Choroid plexus epithelial cell (primary cell): ENCODE data around the gene FRMD7.

Experiments used
- DNase-seq: peaks from one replicate; pipeline ENCODE4 v3.0.0-alpha.2; 2010; ENCODE audit warnings: low read depth
- H3K4me3 ChIP-seq: 2 replicates; pipeline ENCODE4 v1.5.1; 2011; ENCODE audit warnings: low read depth, mild to moderate bottlenecking, control low read depth, low read length, moderate library complexity
- TF ChIP-seq, protein P1 (sequence below): conservative IDR thresholded peaks from 2 replicates; pipeline ENCODE4 v1.5.1; 2011; ENCODE audit warnings: low read depth, mild to moderate bottlenecking, control low read depth, inconsistent platforms, low read length, moderate library complexity

The FRMD7 gene

DNA sequence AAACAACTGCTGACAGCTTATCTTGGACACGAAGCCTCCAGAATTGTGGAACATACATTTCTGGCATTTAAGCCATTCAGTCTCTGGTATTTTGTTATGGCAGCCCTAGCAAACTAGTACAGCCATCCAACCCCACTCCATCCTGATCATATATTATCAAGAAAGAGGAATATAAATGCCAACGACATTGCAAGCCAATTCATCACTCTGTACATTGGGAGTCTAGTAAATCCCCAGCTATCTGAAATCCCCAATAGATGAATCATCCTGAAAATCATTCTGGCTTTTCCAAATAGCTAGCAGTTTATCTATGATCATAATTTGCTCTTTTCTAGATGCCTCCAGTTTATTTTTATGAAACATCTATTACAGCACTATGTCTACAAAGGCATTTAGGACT lies 41.1 kb downstream of the FRMD7 start:
- TF ChIP-seq, protein P1, sequence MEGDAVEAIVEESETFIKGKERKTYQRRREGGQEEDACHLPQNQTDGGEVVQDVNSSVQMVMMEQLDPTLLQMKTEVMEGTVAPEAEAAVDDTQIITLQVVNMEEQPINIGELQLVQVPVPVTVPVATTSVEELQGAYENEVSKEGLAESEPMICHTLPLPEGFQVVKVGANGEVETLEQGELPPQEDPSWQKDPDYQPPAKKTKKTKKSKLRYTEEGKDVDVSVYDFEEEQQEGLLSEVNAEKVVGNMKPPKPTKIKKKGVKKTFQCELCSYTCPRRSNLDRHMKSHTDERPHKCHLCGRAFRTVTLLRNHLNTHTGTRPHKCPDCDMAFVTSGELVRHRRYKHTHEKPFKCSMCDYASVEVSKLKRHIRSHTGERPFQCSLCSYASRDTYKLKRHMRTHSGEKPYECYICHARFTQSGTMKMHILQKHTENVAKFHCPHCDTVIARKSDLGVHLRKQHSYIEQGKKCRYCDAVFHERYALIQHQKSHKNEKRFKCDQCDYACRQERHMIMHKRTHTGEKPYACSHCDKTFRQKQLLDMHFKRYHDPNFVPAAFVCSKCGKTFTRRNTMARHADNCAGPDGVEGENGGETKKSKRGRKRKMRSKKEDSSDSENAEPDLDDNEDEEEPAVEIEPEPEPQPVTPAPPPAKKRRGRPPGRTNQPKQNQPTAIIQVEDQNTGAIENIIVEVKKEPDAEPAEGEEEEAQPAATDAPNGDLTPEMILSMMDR: no peak
- peak; percentile 13 for DNase-seq
- no peak overlapping the region for H3K4me3 ChIP-seq

DNA sequence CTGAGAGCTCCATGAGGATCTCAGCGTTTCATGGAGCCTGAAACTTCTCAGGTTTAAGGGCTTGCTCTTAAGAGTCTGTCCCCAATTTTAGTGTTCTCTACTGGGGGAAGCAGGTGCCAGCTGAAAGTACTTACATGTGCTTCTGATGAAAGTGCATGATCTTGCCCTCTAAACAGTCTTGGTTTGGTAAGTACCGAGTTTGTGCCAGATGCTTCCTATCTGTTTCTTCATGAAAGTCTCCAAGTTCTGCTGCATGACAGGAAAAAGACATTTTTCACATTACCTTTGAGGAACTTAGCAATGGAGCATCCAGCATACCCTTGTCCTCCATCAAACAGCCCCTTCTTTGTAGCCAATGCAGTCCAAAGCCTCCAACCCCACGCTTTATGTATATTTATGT lies 42.0 kb downstream of the FRMD7 start:
- DNase-seq: no peak
- H3K4me3 ChIP-seq: no peak overlapping the region
- TF ChIP-seq, protein P1: no peak

DNA sequence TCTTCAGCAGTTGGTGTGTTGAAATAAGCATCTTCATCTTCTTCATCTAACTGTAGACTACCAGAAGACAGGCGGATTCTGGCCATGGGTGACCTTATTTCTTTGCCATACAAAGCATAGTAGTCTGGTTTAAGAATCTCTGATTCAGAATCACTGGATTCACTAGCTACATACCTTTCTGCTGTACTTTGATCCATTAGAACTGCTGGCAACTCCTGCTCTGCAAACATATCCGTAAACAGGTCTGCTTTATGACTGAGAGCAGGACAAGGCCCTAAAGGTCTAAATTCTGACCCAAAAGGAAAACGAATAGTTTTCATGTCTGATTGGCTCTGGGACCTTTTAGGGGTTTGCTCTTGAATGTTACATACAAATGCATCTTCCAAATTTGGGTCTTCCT lies 49.9 kb downstream of the FRMD7 start:
- no peak for DNase-seq
- TF ChIP-seq, protein P1: no peak
- no peak overlapping the region for H3K4me3 ChIP-seq

DNA sequence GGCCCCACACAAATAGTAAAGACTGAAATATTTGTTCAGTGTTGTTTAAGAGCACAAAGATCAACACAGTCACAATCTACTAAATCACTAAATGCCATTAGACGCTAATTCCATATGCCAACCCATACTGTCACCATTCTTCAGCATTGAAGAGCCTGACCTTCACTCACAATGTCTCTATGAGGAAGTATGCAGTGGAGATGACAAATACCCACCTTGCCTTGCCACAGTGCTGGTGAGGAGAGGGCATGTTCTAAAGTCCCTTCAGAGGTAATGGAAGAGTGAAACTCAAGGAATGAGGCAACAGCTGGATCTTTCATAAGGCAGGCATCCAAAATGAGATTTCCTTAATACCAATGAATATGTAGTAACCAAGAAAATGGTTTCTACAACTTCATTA lies 50.4 kb downstream of the FRMD7 start:
- H3K4me3 ChIP-seq: no peak overlapping the region
- no peak for DNase-seq
- TF ChIP-seq, protein P1: no peak

DNA sequence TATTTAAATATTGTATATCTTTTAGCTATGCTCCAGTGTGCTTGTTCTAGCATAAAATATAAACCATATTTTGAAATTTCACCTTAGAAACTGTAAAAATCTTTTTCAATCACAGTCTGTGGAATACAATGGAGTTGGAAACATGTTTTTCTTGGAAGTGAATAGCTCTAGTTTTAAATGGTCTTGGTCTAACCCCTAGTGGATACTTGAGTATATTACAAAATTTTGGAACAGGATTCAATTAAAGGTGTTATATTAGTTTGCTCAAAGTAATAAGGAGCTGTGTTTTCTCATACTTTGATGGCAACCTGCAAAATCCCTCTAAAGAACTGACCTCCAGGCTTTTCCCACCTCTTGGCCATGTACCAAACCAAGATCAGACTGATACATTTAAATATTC lies 56.6 kb downstream of the FRMD7 start:
- DNase-seq: peak; percentile 27
- H3K4me3 ChIP-seq: no peak overlapping the region
- TF ChIP-seq, protein P1: no peak

DNA sequence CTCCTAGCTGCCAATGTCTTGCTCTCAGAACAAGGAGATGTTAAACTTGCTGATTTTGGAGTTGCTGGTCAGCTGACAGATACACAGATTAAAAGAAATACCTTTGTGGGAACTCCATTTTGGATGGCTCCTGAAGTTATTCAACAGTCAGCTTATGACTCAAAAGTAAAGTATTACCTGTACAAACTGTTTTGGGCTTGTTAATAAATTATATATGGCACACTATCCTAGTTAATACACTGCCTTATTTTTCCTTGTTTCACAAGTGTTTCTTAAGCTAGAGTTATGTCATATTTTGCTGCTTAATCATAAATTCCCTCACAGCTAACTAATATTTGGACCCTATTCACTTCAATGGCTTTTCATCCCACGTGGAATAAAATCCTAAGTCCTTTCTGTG lies 59.4 kb downstream of the FRMD7 start:
- TF ChIP-seq, protein P1: no peak
- no peak for DNase-seq
- no peak overlapping the region for H3K4me3 ChIP-seq

DNA sequence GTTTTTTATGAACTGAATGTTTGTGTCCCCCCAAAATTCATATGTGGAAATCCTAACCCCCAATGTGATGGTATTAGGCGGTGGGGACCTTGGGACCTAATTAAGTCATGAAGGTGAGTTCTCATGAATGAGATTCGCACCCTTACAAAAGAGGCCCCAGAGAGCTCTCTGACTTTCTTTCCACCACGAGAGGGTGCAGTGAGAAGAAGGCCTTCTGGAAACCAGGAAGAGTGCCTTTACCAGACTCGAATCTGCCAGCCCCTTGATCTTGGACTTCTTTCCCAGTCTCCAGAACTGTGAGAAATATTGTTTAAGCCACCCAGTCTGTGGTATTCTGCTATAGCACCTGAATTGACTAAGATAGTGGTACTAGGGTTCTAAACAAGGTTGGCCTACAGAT lies 64.0 kb downstream of the FRMD7 start:
- no peak for DNase-seq
- no peak overlapping the region for H3K4me3 ChIP-seq
- TF ChIP-seq, protein P1: no peak
